H9 (cell line): ENCODE measurements around the gene CSTPP1. TPM values are rescaled to one million over a fixed set of nuclear protein-coding genes. Genes with fewer than 3 reads are reported as not detected.

ENCODE experiments used
- DNase-seq: peaks from one replicate; pipeline ENCODE4 v3.0.0-alpha.2; 2017
- H2AFZ ChIP-seq: one replicate; pipeline ENCODE4 v1.6.1; 2013; ENCODE audit warnings: mild to moderate bottlenecking, low read length, control low read depth, moderate library complexity
- H2AK5ac ChIP-seq: 2 replicates; pipeline ENCODE4 v1.6.1; 2013; ENCODE audit warnings: low read length, control low read depth, mixed read lengths; ENCODE audit not compliant: insufficient read length
- H2BK120ac ChIP-seq: one replicate; pipeline ENCODE4 v1.6.1; 2013; ENCODE audit warnings: low read depth, mild to moderate bottlenecking, low read length, control low read depth, inconsistent platforms; ENCODE audit not compliant: poor library complexity, severe bottlenecking
- H2BK12ac ChIP-seq: 2 replicates; pipeline ENCODE4 v1.6.1; 2013; ENCODE audit warnings: low read length, control low read depth, mixed read lengths, low read depth; ENCODE audit not compliant: insufficient read length
- H2BK15ac ChIP-seq: 2 replicates; pipeline ENCODE4 v1.6.1; 2013; ENCODE audit warnings: low read depth, low read length, control low read depth
- H2BK20ac ChIP-seq: one replicate; pipeline ENCODE4 v1.6.1; 2013; ENCODE audit warnings: low read depth, mild to moderate bottlenecking, low read length, control low read depth, inconsistent platforms; ENCODE audit not compliant: poor library complexity, severe bottlenecking
- H2BK5ac ChIP-seq: 2 replicates; pipeline ENCODE4 v1.6.1; 2013; ENCODE audit warnings: low read length, control low read depth, mixed read lengths; ENCODE audit not compliant: insufficient read length
- H3K14ac ChIP-seq: 2 replicates; pipeline ENCODE4 v1.6.1; 2013; ENCODE audit warnings: low read length, control low read depth; ENCODE audit not compliant: insufficient read depth
- H3K18ac ChIP-seq: 2 replicates; pipeline ENCODE4 v1.6.1; 2013; ENCODE audit warnings: low read depth, mild to moderate bottlenecking, mixed read lengths, low read length, control low read depth; ENCODE audit not compliant: insufficient read length
- H3K23ac ChIP-seq: 2 replicates; pipeline ENCODE4 v1.6.1; 2013; ENCODE audit warnings: low read length, control low read depth, mixed read lengths, low read depth; ENCODE audit not compliant: insufficient read length
- H3K23me2 ChIP-seq: 2 replicates; pipeline ENCODE4 v1.6.1; 2013; ENCODE audit warnings: low read depth, mild to moderate bottlenecking, mixed read lengths, low read length, control low read depth; ENCODE audit not compliant: insufficient read length, poor library complexity, severe bottlenecking
- H3K27ac ChIP-seq: 2 replicates; pipeline ENCODE4 v1.5.1; 2013; ENCODE audit warnings: low read length, control low read depth, mixed read lengths, low read depth; ENCODE audit not compliant: insufficient read length
- H3K27me3 ChIP-seq: 2 replicates; pipeline ENCODE4 v1.6.1; 2013; ENCODE audit warnings: low read length, control low read depth, inconsistent platforms; ENCODE audit not compliant: insufficient read depth
- H3K4ac ChIP-seq: 2 replicates; pipeline ENCODE4 v1.6.1; 2013; ENCODE audit warnings: low read depth, mild to moderate bottlenecking, control low read depth, inconsistent platforms, low read length, moderate library complexity
- H3K4me1 ChIP-seq: 2 replicates; pipeline ENCODE4 v1.6.1; 2013; ENCODE audit warnings: low read length, control low read depth, inconsistent platforms; ENCODE audit not compliant: insufficient read depth
- H3K4me2 ChIP-seq: 2 replicates; pipeline ENCODE4 v1.6.1; 2013; ENCODE audit warnings: low read length, control low read depth, mixed read lengths; ENCODE audit not compliant: insufficient read length, insufficient read depth
- H3K56ac ChIP-seq: 2 replicates; pipeline ENCODE4 v1.6.1; 2013; ENCODE audit warnings: low read depth, mild to moderate bottlenecking, mixed read lengths, low read length, control low read depth; ENCODE audit not compliant: insufficient read length
- H3K79me1 ChIP-seq: 2 replicates; pipeline ENCODE4 v1.6.1; 2013; ENCODE audit warnings: low read depth, mild to moderate bottlenecking, moderate library complexity, low read length, control low read depth, inconsistent platforms; ENCODE audit not compliant: insufficient read depth, poor library complexity, severe bottlenecking
- H3K79me2 ChIP-seq: 2 replicates; pipeline ENCODE4 v1.6.1; 2013; ENCODE audit warnings: low read length, control low read depth, inconsistent platforms; ENCODE audit not compliant: insufficient read depth
- H3K9ac ChIP-seq: 2 replicates; pipeline ENCODE4 v1.6.1; 2013; ENCODE audit warnings: low read length, control low read depth, mixed read lengths; ENCODE audit not compliant: insufficient read length; ENCODE audit errors: extremely low read depth
- H3K9me3 ChIP-seq: one replicate; pipeline ENCODE4 v1.6.1; 2013; ENCODE audit warnings: low read depth, low read length, inconsistent platforms; ENCODE audit not compliant: control insufficient read depth
- H3T11ph ChIP-seq: one replicate; pipeline ENCODE4 v1.6.1; 2013; ENCODE audit warnings: mild to moderate bottlenecking, low read length, control low read depth, inconsistent platforms
- H4K20me1 ChIP-seq: one replicate; pipeline ENCODE4 v1.6.1; 2013; ENCODE audit not compliant: control insufficient read depth, insufficient read length, insufficient read depth
- H4K5ac ChIP-seq: 2 replicates; pipeline ENCODE4 v1.6.1; 2013; ENCODE audit warnings: low read depth, mild to moderate bottlenecking, mixed read lengths, low read length, control low read depth; ENCODE audit not compliant: insufficient read length
- H4K8ac ChIP-seq: replicated peaks from 2 replicates; pipeline ENCODE4 v1.6.1; 2013; ENCODE audit warnings: low read length, control low read depth, mixed read lengths, low read depth; ENCODE audit not compliant: insufficient read length
- H4K91ac ChIP-seq: 2 replicates; pipeline ENCODE4 v1.6.1; 2013; ENCODE audit warnings: low read depth, mild to moderate bottlenecking, moderate library complexity, mixed read lengths, low read length, control low read depth; ENCODE audit not compliant: insufficient read length
- H3K27ac Mint-ChIP-seq, 3 experiments: 2 replicates in 2 of 3; 3 replicates in 1 of 3; pipeline ENCODE4 v1.8.0; 2020 to 2021; ENCODE audit warnings: mixed read lengths in 3 of 3, mild to moderate bottlenecking in 1 of 3, moderate library complexity in 1 of 3
- H3K27me3 Mint-ChIP-seq: 2 replicates; pipeline ENCODE4 v1.8.0; 2021; ENCODE audit warnings: low read depth, mild to moderate bottlenecking, moderate library complexity, mixed read lengths
- H3K36me3 Mint-ChIP-seq, 3 experiments: 2 replicates in 2 of 3; 3 replicates in 1 of 3; pipeline ENCODE4 v1.8.0; 2020 to 2021; ENCODE audit warnings: low read depth in 3 of 3, mixed read lengths in 3 of 3; ENCODE audit not compliant: insufficient read depth in 1 of 3
- H3K4me1 Mint-ChIP-seq, 2 experiments: 2 replicates each; pipeline ENCODE4 v1.8.0; 2020; ENCODE audit warnings: mixed read lengths in 2 of 2
- H3K4me3 Mint-ChIP-seq, 2 experiments: 2 replicates in 1 of 2; 3 replicates in 1 of 2; pipeline ENCODE4 v1.8.0; 2020 to 2021; ENCODE audit warnings: mild to moderate bottlenecking in 2 of 2, mixed read lengths in 2 of 2, moderate library complexity in 1 of 2
- H3K9me3 Mint-ChIP-seq, 2 experiments: 2 replicates in 1 of 2; 3 replicates in 1 of 2; pipeline ENCODE4 v1.8.0; 2020; ENCODE audit warnings: mild to moderate bottlenecking in 2 of 2, mixed read lengths in 2 of 2, moderate library complexity in 1 of 2
- WGBS: extraction: QIAGEN DNeasy Blood & Tissue Kit; methylation state at CpG from one replicate; pipeline ENCODE4 v1.1.7; 2013; ENCODE audit warnings: missing lambda C conversion rate, low lambda C conversion rate, mixed read lengths; ENCODE audit not compliant: insufficient read length; ENCODE audit errors: extremely low coverage; 5-methylcytosine and 5-hydroxymethylcytosine counted together
- total RNA-seq: library from RNA; stranded (reverse); gene quantifications from 2 replicates; pipeline ENCODE4 v1.2.1, GENCODE V29; 2021
- TF ChIP-seq, protein P1 (sequence below): fragments of 200-600 bp; sonication (generic); conservative IDR thresholded peaks from 3 replicates; pipeline ENCODE4 v1.8.0; 2021; ENCODE audit warnings: antibody characterized with exemption, mild to moderate bottlenecking

Gene CSTPP1
- total RNA-seq, 1 experiment from 2014 or later: 21.2 TPM

DNA sequence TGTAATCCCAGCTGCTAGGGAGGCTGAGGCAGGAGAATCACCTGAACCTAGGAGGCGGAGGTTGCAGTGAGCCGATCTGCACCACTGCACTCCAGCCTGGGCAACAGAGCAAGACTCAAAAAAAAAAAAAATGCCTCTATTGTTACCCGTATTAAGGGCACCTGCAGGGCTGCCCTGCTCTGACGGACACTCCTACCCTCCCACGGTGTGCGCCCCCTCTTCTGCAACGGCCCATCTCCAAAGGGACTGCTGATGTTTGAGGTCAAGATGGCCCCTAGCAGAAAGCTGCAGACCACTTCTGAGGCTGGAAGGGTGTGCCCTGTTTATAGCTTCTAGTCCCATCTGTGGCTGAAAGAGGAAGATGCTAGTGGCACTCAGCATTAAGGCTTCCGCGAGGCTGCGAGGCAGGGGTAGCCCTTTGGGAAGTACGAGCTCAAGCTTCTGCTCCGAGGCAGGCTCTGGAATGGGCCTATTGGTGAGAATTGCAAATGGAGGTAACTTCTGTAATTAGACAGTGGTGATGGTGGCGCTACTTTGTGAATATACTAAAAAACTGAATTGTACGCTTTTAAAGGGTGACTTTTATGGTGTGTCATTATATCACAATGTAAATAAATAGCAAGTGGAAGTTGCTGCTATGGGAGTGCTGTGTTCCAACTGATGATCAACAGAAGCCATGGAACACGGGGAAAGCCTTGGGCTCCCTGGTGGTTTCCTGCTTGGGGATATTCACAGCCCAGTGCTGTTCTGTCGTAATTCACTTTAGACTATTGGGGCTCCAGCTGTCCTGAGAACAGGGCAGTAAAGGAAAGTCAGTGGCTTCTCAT lies 215.8 kb downstream of the CSTPP1 start:
- Histone ChIP-seq H4K91ac (no peak overlapping the region), H3K4ac (no peak overlapping the region), H3K23me2 (no peaks in the 10 kb centered on the region), H2BK5ac (no peak overlapping the region), H3K9me3 (no peaks in the 10 kb centered on the region), H3K27ac (no peak overlapping the region), H3K79me1 (no peaks in the 10 kb centered on the region), H2BK15ac (no peak overlapping the region), H2BK12ac (no peak overlapping the region), H4K5ac (no peak overlapping the region), H3K14ac (no peak overlapping the region), H3K9ac (no peak overlapping the region), H3K4me1 (peaks cover 3% of the 10 kb centered on the region; the same call in 1 of the 2 replicates), H3K18ac (no peak overlapping the region), H2BK20ac (no peak overlapping the region), H3K4me2 (no peak overlapping the region), H4K20me1 (no peaks in the 10 kb centered on the region), H3K23ac (no peak overlapping the region), H3K56ac (no peak overlapping the region), H3T11ph (no peak overlapping the region), H3K27me3 (no peaks in the 10 kb centered on the region), H2AK5ac (no peak overlapping the region), H2AFZ (no peak overlapping the region), H2BK120ac (no peak overlapping the region), H4K8ac (no peak overlapping the region), H3K79me2 (no peaks in the 10 kb centered on the region)
- no peak for DNase-seq
- H3K27ac Mint-ChIP-seq: peak overlapping the region in 1 of 3 experiments; percentile 38; a peak in 1 of 7 replicates
- no CpG with 5 or more reads among the region's 16 CpGs for WGBS
- H3K27me3 Mint-ChIP-seq: no peaks in the 10 kb centered on the region
- H3K9me3 Mint-ChIP-seq: no peaks in the 10 kb centered on the region
- H3K4me3 Mint-ChIP-seq: no peak overlapping the region
- peaks cover 19 to 24% of the 10 kb centered on the region in 2 experiments for H3K4me1 Mint-ChIP-seq
- peaks cover 0 to 3% (median 0%) of the 10 kb centered on the region in 3 experiments; a peak in 1 of 7 replicates for H3K36me3 Mint-ChIP-seq
- TF ChIP-seq, protein P1, sequence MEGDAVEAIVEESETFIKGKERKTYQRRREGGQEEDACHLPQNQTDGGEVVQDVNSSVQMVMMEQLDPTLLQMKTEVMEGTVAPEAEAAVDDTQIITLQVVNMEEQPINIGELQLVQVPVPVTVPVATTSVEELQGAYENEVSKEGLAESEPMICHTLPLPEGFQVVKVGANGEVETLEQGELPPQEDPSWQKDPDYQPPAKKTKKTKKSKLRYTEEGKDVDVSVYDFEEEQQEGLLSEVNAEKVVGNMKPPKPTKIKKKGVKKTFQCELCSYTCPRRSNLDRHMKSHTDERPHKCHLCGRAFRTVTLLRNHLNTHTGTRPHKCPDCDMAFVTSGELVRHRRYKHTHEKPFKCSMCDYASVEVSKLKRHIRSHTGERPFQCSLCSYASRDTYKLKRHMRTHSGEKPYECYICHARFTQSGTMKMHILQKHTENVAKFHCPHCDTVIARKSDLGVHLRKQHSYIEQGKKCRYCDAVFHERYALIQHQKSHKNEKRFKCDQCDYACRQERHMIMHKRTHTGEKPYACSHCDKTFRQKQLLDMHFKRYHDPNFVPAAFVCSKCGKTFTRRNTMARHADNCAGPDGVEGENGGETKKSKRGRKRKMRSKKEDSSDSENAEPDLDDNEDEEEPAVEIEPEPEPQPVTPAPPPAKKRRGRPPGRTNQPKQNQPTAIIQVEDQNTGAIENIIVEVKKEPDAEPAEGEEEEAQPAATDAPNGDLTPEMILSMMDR: no peak
